T-cell (primary cell): ENCODE data around the gene MAP4K4. TPM values are rescaled to one million over a fixed set of nuclear protein-coding genes. Genes with fewer than 3 reads are reported as not detected.

Source experiments
- ATAC-seq, 4 experiments: fragments of 200-7000 bp in 3 of 4; fragments of 150-1000 bp in 1 of 4; cut with Tn5 transposase; replicated peaks in 1 of 4; 1 replicate in 3 of 4; 2 replicates in 1 of 4; pipeline ENCODE4 v1.10.0; 2021; ENCODE audit warnings: moderate library complexity in 3 of 4, mild to moderate bottlenecking in 2 of 4, moderate number of reproducible peaks in 1 of 4
- CTCF ChIA-PET, 2 donors: fragments of 300-600 bp; sonication (Branson Sonifier 250); formaldehyde crosslinking; loops; one replicate each; lab custom pipeline; 2022; ENCODE audit warnings: antibody characterized with exemption in 2 of 2; lab: Charles Lee
- POLR2A ChIA-PET, 2 donors: fragments of 300-600 bp; sonication (Branson Sonifier 250); formaldehyde crosslinking; loops; one replicate each; lab custom pipeline; 2022; ENCODE audit warnings: antibody characterized with exemption in 2 of 2; lab: Charles Lee
- DNase-seq, 35 experiments: peaks; one replicate each; pipeline versions ENCODE4 v3.0.0 to v3.0.0-alpha.2; 2013 to 2023
- H3K27ac ChIP-seq: one replicate; pipeline ENCODE4 v1.5.1; 2013; ENCODE audit warnings: low read length
- H3K27me3 ChIP-seq, 2 experiments: replicated peaks in 1 of 2; 1 replicate in 1 of 2; 2 replicates in 1 of 2; pipeline versions ENCODE4 v1.6.1 to v1.7.0; 2013; ENCODE audit warnings: low read length in 1 of 2, mixed read lengths in 1 of 2; ENCODE audit not compliant: control insufficient read depth in 2 of 2, insufficient read depth in 2 of 2; ENCODE audit errors: extremely low read depth in 1 of 2
- H3K36me3 ChIP-seq, 2 donors: 1 replicate in 1 of 2; 2 replicates in 1 of 2; pipeline versions ENCODE4 v1.6.1 to v1.7.0; 2013; ENCODE audit warnings: low read length in 1 of 2; ENCODE audit not compliant: control insufficient read depth in 2 of 2, insufficient read depth in 1 of 2; ENCODE audit errors: extremely low read depth in 1 of 2
- H3K4me1 ChIP-seq, 2 experiments: 1 replicate in 1 of 2; 2 replicates in 1 of 2; pipeline versions ENCODE4 v1.6.1 to v1.7.0; 2013; ENCODE audit warnings: low read length in 2 of 2, mixed read lengths in 1 of 2; ENCODE audit not compliant: insufficient read depth in 2 of 2, control insufficient read depth in 1 of 2; ENCODE audit errors: extremely low read depth in 1 of 2
- H3K4me3 ChIP-seq, 2 donors: 1 replicate in 1 of 2; 2 replicates in 1 of 2; pipeline versions ENCODE4 v1.5.1 to v1.7.0; 2013; ENCODE audit warnings: mild to moderate bottlenecking in 2 of 2, low read length in 1 of 2, moderate library complexity in 1 of 2; ENCODE audit not compliant: control insufficient read depth in 1 of 2; ENCODE audit errors: extremely low read depth in 1 of 2
- H3K9me3 ChIP-seq: 2 replicates; pipeline ENCODE4 v1.7.0; 2013
- H3K27ac Mint-ChIP-seq, 2 donors: one replicate each; pipeline ENCODE4 v1.8.0; 2020 to 2021; ENCODE audit warnings: mild to moderate bottlenecking in 2 of 2, mixed read lengths in 2 of 2
- H3K27me3 Mint-ChIP-seq, 2 donors: one replicate each; pipeline ENCODE4 v1.8.0; 2021 to 2022; ENCODE audit warnings: mixed read lengths in 2 of 2
- H3K36me3 Mint-ChIP-seq: one replicate; pipeline ENCODE4 v1.8.0; 2021; ENCODE audit warnings: mixed read lengths
- H3K4me1 Mint-ChIP-seq, 3 donors: one replicate each; pipeline ENCODE4 v1.8.0; 2020 to 2022; ENCODE audit warnings: mixed read lengths in 3 of 3, mild to moderate bottlenecking in 1 of 3
- H3K4me3 Mint-ChIP-seq, 3 donors: one replicate each; pipeline ENCODE4 v1.8.0; 2020 to 2022; ENCODE audit warnings: mild to moderate bottlenecking in 3 of 3, mixed read lengths in 3 of 3, moderate library complexity in 3 of 3
- H3K9me3 Mint-ChIP-seq, 3 donors: one replicate each; pipeline ENCODE4 v1.8.0; 2020 to 2022; ENCODE audit warnings: mixed read lengths in 3 of 3
- WGBS: methylation state at CpG from one replicate; pipeline ENCODE4 v1.1.5; 2013; ENCODE audit warnings: missing lambda C conversion rate; ENCODE audit not compliant: insufficient coverage; 5-methylcytosine and 5-hydroxymethylcytosine counted together
- total RNA-seq, 35 experiments: library from RNA in 6 of 35; stranded (reverse) in 6 of 35; fragments of 120-200 nt in 1 of 35; gene quantifications; one replicate each; pipeline versions ENCODE4 v1.2.1 to v1.2.4 and lab custom pipeline; 2013 to 2026

The MAP4K4 gene
- total RNA-seq, 5 donors from 2014 or later (not counting 1 experiment from before 2014, with no cell fraction given) = 84.2 to 148 (median 93.2) TPM

- ChIA-PET CTCF (interaction anchor here (0.7 to 1.0 kb wide), 3 partner anchors 10 to 228 kb away, joined by 3 to 5 read pairs (median 3); no protein-coding TSS in a partner anchor), POLR2A (no interaction called here)
- Histone ChIP-seq H3K27ac (no peak overlapping the region), H3K4me1 (no peaks in the 10 kb centered on the region), H3K9me3 (no peaks in the 10 kb centered on the region), H3K36me3 (peaks cover 3 to 33% of the 10 kb centered on the region in 2 donors), H3K4me3 (no peak overlapping the region), H3K27me3 (no peaks in the 10 kb centered on the region)
- Mint-ChIP-seq H3K27me3 (no peaks in the 10 kb centered on the region), H3K4me1 (no peaks in the 10 kb centered on the region), H3K27ac (no peak overlapping the region), H3K4me3 (no peak overlapping the region), H3K36me3 (peaks cover 37% of the 10 kb centered on the region), H3K9me3 (no peaks in the 10 kb centered on the region)
- ATAC-seq (no peak), DNase-seq (no peak)
- WGBS = 100% methylated on average over 1 of the region's 9 CpGs
These were observed 196.3 kb downstream of the MAP4K4 start for GRCh38 chr2:101893681-101894381.

GRCh38 chr2:101895039-101895438 is 197.5 kb downstream of the MAP4K4 start:
- Histone ChIP-seq H3K27ac (no peak overlapping the region), H3K4me3 (no peak overlapping the region), H3K36me3 (peaks cover 3 to 21% of the 10 kb centered on the region in 2 donors), H3K27me3 (no peaks in the 10 kb centered on the region), H3K9me3 (no peaks in the 10 kb centered on the region), H3K4me1 (no peaks in the 10 kb centered on the region)
- DNase-seq = no peak
- CTCF ChIA-PET = no interaction called here
- no peak for ATAC-seq
- Mint-ChIP-seq H3K4me3 (no peak overlapping the region), H3K36me3 (peaks cover 28% of the 10 kb centered on the region), H3K9me3 (no peaks in the 10 kb centered on the region), H3K27ac (no peak overlapping the region), H3K27me3 (no peaks in the 10 kb centered on the region), H3K4me1 (peaks cover 3 to 5% (median 4%) of the 10 kb centered on the region in 3 donors)
- POLR2A ChIA-PET = no interaction called here
- 100% methylated on average over 5 of the region's 7 CpGs for WGBS

GRCh38 chr2:101895819-101896322 is 198.4 kb downstream of the MAP4K4 start:
- POLR2A ChIA-PET = no interaction called here
- ATAC-seq = no peak
- WGBS = 100% methylated on average over 1 of the region's 2 CpGs

GRCh38 chr2:101897301-101897700 is 199.8 kb downstream of the MAP4K4 start:
- H3K36me3 Mint-ChIP-seq = peaks cover 17% of the 10 kb centered on the region
- H3K4me1 Mint-ChIP-seq = peaks cover 8 to 11% (median 8%) of the 10 kb centered on the region in 3 donors
- H3K27me3 Mint-ChIP-seq = peaks cover 0 to 2% of the 10 kb centered on the region in 2 donors
- no peak for DNase-seq
- Histone ChIP-seq H3K36me3 (peaks cover 3 to 7% of the 10 kb centered on the region in 2 donors), H3K4me1 (no peaks in the 10 kb centered on the region), H3K9me3 (no peaks in the 10 kb centered on the region), H3K27me3 (no peaks in the 10 kb centered on the region), H3K27ac (no peak overlapping the region), H3K4me3 (no peak overlapping the region)
- peaks cover 0 to 1% (median 0%) of the 10 kb centered on the region in 3 donors for H3K9me3 Mint-ChIP-seq
- no peak overlapping the region for H3K27ac Mint-ChIP-seq
- ChIA-PET CTCF (interaction anchor here in 1 of 2 donors (1.1 kb wide), 1 partner anchor 15 kb away, joined by 3 read pairs; no protein-coding TSS in a partner anchor), POLR2A (interaction anchor here in 1 of 2 donors (1.5 kb wide), 1 partner anchor 13 kb away, joined by 4 read pairs; no protein-coding TSS in a partner anchor)
- WGBS = 100% methylated on average over 1 of the region's 1 CpG
- no peak overlapping the region for H3K4me3 Mint-ChIP-seq
- peak in 1 of 4 experiments; percentile 12 for ATAC-seq

More at GRCh38 chr2:101895819-101896322, 198.4 kb downstream of the MAP4K4 start:
- no peaks in the 10 kb centered on the region for H3K9me3 Mint-ChIP-seq
- H3K27ac Mint-ChIP-seq = no peak overlapping the region
- CTCF ChIA-PET = interaction anchor here in 1 of 2 donors (1.1 kb wide), 1 partner anchor 14 kb away, joined by 3 read pairs; no protein-coding TSS in a partner anchor
- no peaks in the 10 kb centered on the region for H3K4me1 ChIP-seq
- peaks cover 26% of the 10 kb centered on the region for H3K36me3 Mint-ChIP-seq
- H3K4me1 Mint-ChIP-seq = peaks cover 8 to 11% (median 8%) of the 10 kb centered on the region in 3 donors
- H3K4me3 ChIP-seq = no peak overlapping the region
- no peak overlapping the region for H3K4me3 Mint-ChIP-seq
- no peaks in the 10 kb centered on the region for H3K9me3 ChIP-seq
- no peak for DNase-seq
- H3K27me3 ChIP-seq = no peaks in the 10 kb centered on the region
- H3K27ac ChIP-seq = no peak overlapping the region
- H3K36me3 ChIP-seq = peaks cover 3 to 14% of the 10 kb centered on the region in 2 donors
- H3K27me3 Mint-ChIP-seq = no peaks in the 10 kb centered on the region

- H3K36me3 ChIP-seq = no peaks in the 10 kb centered on the region
- DNase-seq (no peak), ATAC-seq (no peak)
- Mint-ChIP-seq H3K27ac (no peak overlapping the region), H3K4me3 (no peak overlapping the region), H3K27me3 (peaks cover 0 to 2% of the 10 kb centered on the region in 2 donors), H3K4me1 (peaks cover 8 to 11% (median 8%) of the 10 kb centered on the region in 3 donors), H3K36me3 (no peaks in the 10 kb centered on the region), H3K9me3 (peaks cover 0 to 3% (median 0%) of the 10 kb centered on the region in 3 donors)
- CTCF ChIA-PET = interaction anchor here in 1 of 2 donors (0.6 kb wide), 1 partner anchor 14 kb away, joined by 3 read pairs; no protein-coding TSS in a partner anchor
- no peak overlapping the region for H3K4me3 ChIP-seq
- no peaks in the 10 kb centered on the region for H3K9me3 ChIP-seq
- no peak overlapping the region for H3K27ac ChIP-seq
- no peaks in the 10 kb centered on the region for H3K27me3 ChIP-seq
- POLR2A ChIA-PET = no interaction called here
- no peaks in the 10 kb centered on the region for H3K4me1 ChIP-seq
These were observed 201.8 kb downstream of the MAP4K4 start for GRCh38 chr2:101899265-101899664.

GRCh38 chr2:101899871-101900270 is 202.4 kb downstream of the MAP4K4 start:
- H3K4me3 Mint-ChIP-seq = no peak overlapping the region
- H3K4me1 ChIP-seq = no peaks in the 10 kb centered on the region
- H3K27me3 ChIP-seq = no peaks in the 10 kb centered on the region
- H3K9me3 Mint-ChIP-seq = peaks cover 0 to 3% (median 2%) of the 10 kb centered on the region in 3 donors
- POLR2A ChIA-PET = no interaction called here
- H3K27me3 Mint-ChIP-seq = peaks cover 0 to 8% of the 10 kb centered on the region in 2 donors
- DNase-seq (no peak), ATAC-seq (no peak)
- H3K27ac ChIP-seq = no peak overlapping the region
- H3K4me1 Mint-ChIP-seq = peaks cover 8 to 11% (median 8%) of the 10 kb centered on the region in 3 donors
- no peak overlapping the region for H3K27ac Mint-ChIP-seq
- no peak overlapping the region for H3K4me3 ChIP-seq
- no peaks in the 10 kb centered on the region for H3K36me3 Mint-ChIP-seq
- no peaks in the 10 kb centered on the region for H3K36me3 ChIP-seq
- no CpG with 5 or more reads among the region's 1 CpG for WGBS
- CTCF ChIA-PET = no interaction called here
- no peaks in the 10 kb centered on the region for H3K9me3 ChIP-seq
